ENCODE data around the gene KLHL29. TPM values are rescaled to one million over a fixed set of nuclear protein-coding genes. Genes with fewer than 3 reads are reported as not detected.

KLHL29 gene
- total RNA-seq, 1 donor from 2014 or later = 5.0 TPM

- TF ChIP-seq CTCF (IDR thresholded peaks at IDR 0.05) = no peak
- no peaks in the 10 kb centered on the region for H3K9me3 Mint-ChIP-seq (ENCODE audit: unreplicated experiment)
- DNase-seq (ENCODE audit: extremely low spot score, unreplicated experiment) = no peak
- H3K4me3 Mint-ChIP-seq (ENCODE audit: unreplicated experiment) = no peak overlapping the region
- H3K27ac Mint-ChIP-seq (ENCODE audit: unreplicated experiment) = no peak overlapping the region
- peaks cover 23% of the 10 kb centered on the region for H3K4me1 Mint-ChIP-seq (ENCODE audit: unreplicated experiment)
- H3K36me3 Mint-ChIP-seq (ENCODE audit: unreplicated experiment) = no peaks in the 10 kb centered on the region
- no peaks in the 10 kb centered on the region for H3K27me3 Mint-ChIP-seq (ENCODE audit: unreplicated experiment)
Measured at GRCh38 chr2:23588508-23589201, 203.7 kb downstream of the KLHL29 start.

GRCh38 chr2:23589220-23589647 is 204.3 kb downstream of the KLHL29 start:
- DNase-seq (ENCODE audit: extremely low spot score, unreplicated experiment) = no peak
- H3K4me3 Mint-ChIP-seq (ENCODE audit: unreplicated experiment) = no peak overlapping the region
- no peaks in the 10 kb centered on the region for H3K27me3 Mint-ChIP-seq (ENCODE audit: unreplicated experiment)

GRCh38 chr2:23589739-23590138 is 204.8 kb downstream of the KLHL29 start:
- H3K4me3 Mint-ChIP-seq (ENCODE audit: unreplicated experiment) = no peak overlapping the region
- H3K4me1 Mint-ChIP-seq (ENCODE audit: unreplicated experiment) = peaks cover 28% of the 10 kb centered on the region
- TF ChIP-seq CTCF (IDR thresholded peaks at IDR 0.05) = no peak
- no peaks in the 10 kb centered on the region for H3K9me3 Mint-ChIP-seq (ENCODE audit: unreplicated experiment)
- DNase-seq (ENCODE audit: extremely low spot score, unreplicated experiment) = no peak
- no peaks in the 10 kb centered on the region for H3K36me3 Mint-ChIP-seq (ENCODE audit: unreplicated experiment)
- H3K27me3 Mint-ChIP-seq (ENCODE audit: unreplicated experiment) = no peaks in the 10 kb centered on the region
- no peak overlapping the region for H3K27ac Mint-ChIP-seq (ENCODE audit: unreplicated experiment)

More at GRCh38 chr2:23589220-23589647, 204.3 kb downstream of the KLHL29 start:
- Mint-ChIP-seq H3K36me3 (ENCODE audit: unreplicated experiment) (no peaks in the 10 kb centered on the region), H3K4me1 (ENCODE audit: unreplicated experiment) (peaks cover 25% of the 10 kb centered on the region), H3K27ac (ENCODE audit: unreplicated experiment) (no peak overlapping the region), H3K9me3 (ENCODE audit: unreplicated experiment) (no peaks in the 10 kb centered on the region)
- no peak for TF ChIP-seq CTCF (IDR thresholded peaks at IDR 0.05)

- no peak for DNase-seq (ENCODE audit: extremely low spot score, unreplicated experiment)
- H3K36me3 Mint-ChIP-seq (ENCODE audit: unreplicated experiment) = no peaks in the 10 kb centered on the region
- H3K4me1 Mint-ChIP-seq (ENCODE audit: unreplicated experiment) = peaks cover 28% of the 10 kb centered on the region
- no peaks in the 10 kb centered on the region for H3K9me3 Mint-ChIP-seq (ENCODE audit: unreplicated experiment)
- H3K27me3 Mint-ChIP-seq (ENCODE audit: unreplicated experiment) = no peaks in the 10 kb centered on the region
- TF ChIP-seq CTCF (IDR thresholded peaks at IDR 0.05) = no peak
- H3K4me3 Mint-ChIP-seq (ENCODE audit: unreplicated experiment) = no peak overlapping the region
- no peak overlapping the region for H3K27ac Mint-ChIP-seq (ENCODE audit: unreplicated experiment)
Measured at GRCh38 chr2:23590241-23590869, 205.4 kb downstream of the KLHL29 start.

GRCh38 chr2:23591111-23591510 is 206.1 kb downstream of the KLHL29 start:
- DNase-seq (ENCODE audit: extremely low spot score, unreplicated experiment) = no peak
- Mint-ChIP-seq H3K4me3 (ENCODE audit: unreplicated experiment) (no peak overlapping the region), H3K9me3 (ENCODE audit: unreplicated experiment) (no peaks in the 10 kb centered on the region), H3K27me3 (ENCODE audit: unreplicated experiment) (no peaks in the 10 kb centered on the region), H3K36me3 (ENCODE audit: unreplicated experiment) (no peaks in the 10 kb centered on the region), H3K27ac (ENCODE audit: unreplicated experiment) (no peak overlapping the region), H3K4me1 (ENCODE audit: unreplicated experiment) (peaks cover 29% of the 10 kb centered on the region)
- TF ChIP-seq CTCF (IDR thresholded peaks at IDR 0.05) = no peak
